Thymus (tissue), 14 donors: Measurements from ENCODE around the gene SULT2B1. TPM values are rescaled to one million over a fixed set of nuclear protein-coding genes. Genes with fewer than 3 reads are reported as not detected.

Experiments used
- DNase-seq, 9 donors: peaks; one replicate each; pipeline ENCODE4 v3.0.0-alpha.2; 2013; ENCODE audit warnings: low spot score in 9 of 9, low read depth in 6 of 9, missing footprints in 1 of 9
- H3K27ac ChIP-seq, 2 donors: one replicate each; pipeline ENCODE4 v1.5.1; 2013; ENCODE audit warnings: control low read depth in 1 of 2, low read depth in 1 of 2, low read length in 1 of 2, mild to moderate bottlenecking in 1 of 2, moderate library complexity in 1 of 2
- H3K27me3 ChIP-seq, 2 donors: one replicate each; pipeline ENCODE4 v1.5.1; 2013; ENCODE audit warnings: low read length in 1 of 2; ENCODE audit not compliant: control insufficient read depth in 2 of 2, insufficient read depth in 1 of 2
- H3K36me3 ChIP-seq, 2 donors: one replicate each; pipeline ENCODE4 v1.5.1; 2013; ENCODE audit warnings: low read length in 1 of 2, mild to moderate bottlenecking in 1 of 2, moderate library complexity in 1 of 2; ENCODE audit not compliant: control insufficient read depth in 2 of 2, insufficient read depth in 2 of 2
- H3K4me1 ChIP-seq, 2 donors: one replicate each; pipeline ENCODE4 v1.5.1; 2013; ENCODE audit warnings: low read length in 2 of 2; ENCODE audit not compliant: control insufficient read depth in 2 of 2, insufficient read depth in 2 of 2
- H3K4me3 ChIP-seq, 2 donors: one replicate each; pipeline ENCODE4 v1.5.1; 2013; ENCODE audit warnings: low read length in 2 of 2, control low read depth in 1 of 2, mild to moderate bottlenecking in 1 of 2
- H3K9me3 ChIP-seq, 2 donors: one replicate each; pipeline ENCODE4 v1.5.1; 2013; ENCODE audit warnings: low read length in 1 of 2, mild to moderate bottlenecking in 1 of 2; ENCODE audit not compliant: control insufficient read depth in 2 of 2, insufficient read depth in 1 of 2
- WGBS: extraction: QIAGEN DNeasy Blood & Tissue Kit; methylation state at CpG from one replicate; pipeline ENCODE4 v1.1.7; 2013; 5-methylcytosine and 5-hydroxymethylcytosine counted together
- long read RNA-seq, 10 donors: transcript quantifications; one replicate each; lab custom pipeline, GENCODE V29; 2026
- polyA plus RNA-seq: library from polyadenylated mRNA; stranded (reverse); fragments of 200-250 nt; gene quantifications from one replicate; pipeline ENCODE4 v1.2.3, GENCODE V29; 2013
- total RNA-seq: library from RNA; stranded (reverse); fragments of 120-200 nt; gene quantifications from one replicate; pipeline ENCODE4 v1.2.4, GENCODE V29; 2013
- donor health status: healthy.

Gene SULT2B1
- total RNA-seq (0.09 TPM), polyA plus RNA-seq (4.3 TPM)
- long read RNA-seq, donor 1: 0 reads
- long read RNA-seq, donor 2: 0 reads
- long read RNA-seq, donor 3, partial matches to known transcripts: 1,627 of 3,071 reads
- long read RNA-seq, donor 3, other reads (novel, unspliced or antisense): 1,444 of 3,071 reads
- long read RNA-seq, donor 4: 0 reads
- long read RNA-seq, donor 5, partial matches to known transcripts: 2,628 of 4,790 reads
- long read RNA-seq, donor 5, other reads (novel, unspliced or antisense): 2,162 of 4,790 reads
- long read RNA-seq, donor 6: 0 reads
- long read RNA-seq, donor 7, partial matches to known transcripts: 2,263 of 3,891 reads
- long read RNA-seq, donor 7, other reads (novel, unspliced or antisense): 1,628 of 3,891 reads
- long read RNA-seq, donor 8: 0 reads
- long read RNA-seq, donor 9, partial matches to known transcripts: 260 of 1,093 reads
- long read RNA-seq, donor 9, other reads (novel, unspliced or antisense): 833 of 1,093 reads
- long read RNA-seq, donor 10: 0 reads

GRCh38 chr19:48551437-48552302 is at the start of gene SULT2B1:
Gene SULT2B1, plus strand, starts transcription at chr19:48552172. Its CDS starts 81 bp downstream, at chr19:48552253.
- H3K4me1 ChIP-seq: no peaks in the 10 kb centered on the region
- WGBS: 80% methylated on average over 36 of the region's 36 CpGs
- no peak for DNase-seq
- peaks cover 0 to 1% of the 10 kb centered on the region in 2 donors for H3K9me3 ChIP-seq
- H3K27me3 ChIP-seq: peaks cover 0 to 5% of the 10 kb centered on the region in 2 donors
- no peak within 1 kb of the TSS for H3K4me3 ChIP-seq
- no peaks in the 10 kb centered on the region for H3K36me3 ChIP-seq
- H3K27ac ChIP-seq: no peak within 1 kb of the TSS

GRCh38 chr19:48502350-48503018 is 49.5 kb upstream of the SULT2B1 start:
- Histone ChIP-seq H3K27me3 (peaks cover 8 to 48% of the 10 kb centered on the region in 2 donors), H3K4me1 (peaks cover 2 to 19% of the 10 kb centered on the region in 2 donors), H3K27ac (peak overlapping the region; percentile 25 to 56), H3K36me3 (no peaks in the 10 kb centered on the region), H3K9me3 (peaks cover 0 to 3% of the 10 kb centered on the region in 2 donors), H3K4me3 (no peak overlapping the region)
- DNase-seq: no peak
- WGBS: 33% methylated on average over 27 of the region's 27 CpGs

GRCh38 chr19:48506138-48506733 is 45.7 kb upstream of the SULT2B1 start:
- Histone ChIP-seq H3K4me3 (no peak overlapping the region), H3K4me1 (peaks cover 10 to 19% of the 10 kb centered on the region in 2 donors), H3K27ac (no peak overlapping the region), H3K27me3 (peaks cover 15 to 45% of the 10 kb centered on the region in 2 donors), H3K36me3 (no peaks in the 10 kb centered on the region), H3K9me3 (peaks cover 0 to 7% of the 10 kb centered on the region in 2 donors)
- peak in 1 of 9 donors; percentile 58 for DNase-seq
- WGBS: 97% methylated on average over 5 of the region's 5 CpGs

- H3K27ac ChIP-seq: no peak overlapping the region
Observed at GRCh38 chr19:48507911-48508439, 44.0 kb upstream of the SULT2B1 start.

GRCh38 chr19:48508729-48509411 is 43.1 kb upstream of the SULT2B1 start:
- no peak overlapping the region for H3K4me3 ChIP-seq
- DNase-seq: no peak
- H3K27me3 ChIP-seq: peaks cover 37 to 58% of the 10 kb centered on the region in 2 donors
- no peak overlapping the region for H3K27ac ChIP-seq
- WGBS: 94% methylated on average over 32 of the region's 32 CpGs
- H3K9me3 ChIP-seq: peaks cover 0 to 11% of the 10 kb centered on the region in 2 donors
- H3K4me1 ChIP-seq: peaks cover 8 to 17% of the 10 kb centered on the region in 2 donors
- no peaks in the 10 kb centered on the region for H3K36me3 ChIP-seq

More at GRCh38 chr19:48507911-48508439, 44.0 kb upstream of the SULT2B1 start:
- DNase-seq: no peak
- H3K36me3 ChIP-seq: no peaks in the 10 kb centered on the region
- peaks cover 32 to 52% of the 10 kb centered on the region in 2 donors for H3K27me3 ChIP-seq
- peaks cover 0 to 11% of the 10 kb centered on the region in 2 donors for H3K9me3 ChIP-seq
- H3K4me1 ChIP-seq: peaks cover 7 to 12% of the 10 kb centered on the region in 2 donors
- whole genome bisulfite sequencing: 86% methylated on average over 7 of the region's 7 CpGs
- no peak overlapping the region for H3K4me3 ChIP-seq

- DNase-seq: no peak
- Histone ChIP-seq H3K4me3 (no peak overlapping the region), H3K4me1 (peaks cover 10 to 20% of the 10 kb centered on the region in 2 donors), H3K27ac (no peak overlapping the region), H3K9me3 (peaks cover 0 to 11% of the 10 kb centered on the region in 2 donors), H3K36me3 (no peaks in the 10 kb centered on the region), H3K27me3 (peaks cover 37 to 62% of the 10 kb centered on the region in 2 donors)
- WGBS: 85% methylated on average over 12 of the region's 12 CpGs
Observed at GRCh38 chr19:48509467-48510194, 42.3 kb upstream of the SULT2B1 start.

- Histone ChIP-seq H3K4me3 (peak overlapping the region in 1 of 2 donors; percentile 33), H3K9me3 (peaks cover 0 to 11% of the 10 kb centered on the region in 2 donors)
- WGBS: 13% methylated on average over 24 of the region's 24 CpGs
Observed at GRCh38 chr19:48510421-48511268, 41.3 kb upstream of the SULT2B1 start.

More at GRCh38 chr19:48510421-48511268, 41.3 kb upstream of the SULT2B1 start:
- no peak overlapping the region for H3K27ac ChIP-seq
- H3K36me3 ChIP-seq: no peaks in the 10 kb centered on the region
- H3K4me1 ChIP-seq: peaks cover 10 to 20% of the 10 kb centered on the region in 2 donors
- peak in 4 of 9 donors; percentile 51 to 71 (median 59) for DNase-seq
- H3K27me3 ChIP-seq: peaks cover 37 to 62% of the 10 kb centered on the region in 2 donors
